Prostate gland (tissue), 1 donor: ENCODE data around the gene LSAMP.

Experiments used
- POLR2A ChIP-seq: fragments of 450-650 bp; IDR thresholded peaks from one replicate; pipeline ENCODE4 v1.6.1; 2016; ENCODE audit warnings: antibody characterized with exemption, mild to moderate bottlenecking
- POLR2AphosphoS5 ChIP-seq: sonication (generic); formaldehyde crosslinking; IDR thresholded peaks from one replicate; pipeline ENCODE4 v1.6.1; 2017; ENCODE audit warnings: antibody characterized with exemption

DNA sequence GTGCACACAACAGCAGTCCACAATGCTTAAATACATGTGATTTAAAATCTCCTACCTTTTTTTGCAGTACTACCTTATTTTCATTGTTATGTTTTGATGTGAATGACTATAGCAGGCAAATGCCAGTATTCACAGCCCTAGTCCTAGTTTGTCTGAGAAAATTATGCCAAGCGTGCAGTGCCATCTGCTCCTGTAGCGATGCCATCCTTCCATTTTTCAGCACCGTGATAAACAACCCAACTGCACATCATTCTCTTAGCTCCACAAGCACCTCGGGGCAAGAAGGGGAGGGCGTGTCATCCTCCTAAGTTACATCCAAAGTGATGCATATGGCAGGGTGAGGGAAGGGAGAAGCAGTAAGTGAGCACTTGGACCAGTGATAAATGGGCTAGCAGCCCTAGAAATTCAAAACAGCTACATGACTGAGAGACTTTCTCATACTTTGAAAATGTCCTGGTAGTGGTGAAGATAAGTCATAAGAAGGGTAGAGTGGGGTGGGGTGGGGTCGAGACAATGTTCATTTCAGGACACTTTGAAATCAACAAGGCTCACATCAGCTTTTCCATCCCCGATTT, 198.8 kb downstream of the LSAMP start:
- TF ChIP-seq POLR2AphosphoS5 (no peak), POLR2A (no peak)
